ENCODE results near the gene CLCA1.

CLCA1 gene

DNA sequence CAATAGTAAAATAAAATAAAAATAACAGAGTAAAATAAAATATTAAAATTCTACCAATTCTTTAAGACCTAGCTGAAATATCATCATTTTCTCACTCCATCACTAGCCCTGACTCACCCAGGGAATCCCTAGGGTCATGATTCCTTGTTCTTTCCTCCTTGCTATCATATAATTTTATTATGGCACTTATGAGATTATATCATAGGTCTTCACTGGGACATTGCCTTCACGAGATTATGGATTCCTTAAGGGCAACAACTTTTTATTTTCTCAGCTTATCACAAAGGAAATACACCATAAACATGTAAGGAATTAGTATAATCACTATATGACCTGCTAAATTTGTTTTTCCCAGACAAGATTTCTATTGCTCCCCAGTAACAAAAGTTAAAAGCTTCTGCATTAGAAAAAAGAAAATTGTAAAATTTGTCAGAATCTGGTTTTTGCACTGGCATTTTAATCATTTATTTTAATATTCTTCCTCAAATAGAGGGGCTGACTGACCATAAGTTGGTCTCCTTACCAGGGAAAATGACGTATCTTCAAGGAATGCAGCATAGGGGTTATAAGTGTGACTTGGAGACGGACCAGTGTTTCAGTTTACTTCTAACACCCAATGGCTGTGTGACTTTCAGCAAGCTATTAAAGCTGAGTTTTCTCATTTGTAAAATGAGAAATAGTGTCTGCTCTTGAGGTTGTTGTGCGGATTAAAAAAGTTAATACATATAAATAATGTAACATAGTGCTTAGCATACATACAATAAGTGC is 69.4 kb downstream of the CLCA1 start:
- no peak for DNase-seq (ENCODE audit: low read depth)
- H3K4me3 ChIP-seq (ENCODE audit: low read depth, low read length), result no peak overlapping the region

DNA sequence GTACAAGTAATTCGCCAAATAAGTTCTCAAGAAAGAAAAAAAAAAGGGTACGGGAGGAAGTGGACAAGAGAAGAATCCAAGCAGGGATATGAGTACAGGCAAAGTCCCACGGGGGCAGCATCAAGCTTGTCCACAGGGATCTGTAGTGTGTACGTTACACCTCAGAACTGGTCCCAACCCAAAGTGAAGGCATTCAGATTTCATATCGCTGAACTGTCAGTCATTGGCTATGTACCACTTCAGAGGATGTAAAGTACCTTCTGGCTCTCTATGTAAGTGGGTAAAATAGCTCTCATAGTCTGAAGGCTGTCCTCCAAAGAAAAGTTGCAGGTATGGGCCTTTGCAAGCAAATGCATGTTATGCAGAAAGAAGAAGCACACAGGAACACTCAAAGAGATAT is 70.0 kb downstream of the CLCA1 start:
- H3K4me3 ChIP-seq (ENCODE audit: low read depth, low read length), result no peak overlapping the region
- DNase-seq (ENCODE audit: low read depth), result no peak

- H3K4me3 ChIP-seq (ENCODE audit: low read depth, low read length), result no peak overlapping the region
- DNase-seq (ENCODE audit: low read depth), result no peak
Measured at GRCh38 chr1:86541859-86542258, 73.1 kb downstream of the CLCA1 start.

DNA sequence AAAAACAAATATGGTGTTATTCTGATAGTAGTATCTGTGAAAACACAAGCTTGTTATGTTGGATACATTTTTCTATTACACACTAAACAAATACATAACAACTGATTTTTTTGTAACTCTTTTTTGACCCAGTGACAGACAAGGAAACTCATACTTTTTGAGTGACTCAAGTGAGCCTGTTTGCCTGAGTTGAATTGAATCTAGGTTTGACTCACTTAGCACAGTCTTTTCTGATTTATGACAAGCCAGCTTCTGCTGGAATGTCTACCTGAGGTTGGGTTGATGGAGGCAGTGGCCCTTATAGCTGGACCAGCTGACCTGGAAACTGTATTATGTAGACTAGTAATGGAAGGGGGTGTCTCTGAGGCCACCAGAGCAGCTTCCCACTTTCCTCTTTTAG is 73.9 kb downstream of the CLCA1 start:
- no peak overlapping the region for H3K4me3 ChIP-seq (ENCODE audit: low read depth, low read length)
- DNase-seq (ENCODE audit: low read depth), result no peak

GRCh38 chr1:86546787-86547221 is 78.1 kb downstream of the CLCA1 start, which contains the start of gene CLCA4:
Gene CLCA4, plus strand, starts transcription at chr1:86547078. Its CDS starts 42 bp downstream, at chr1:86547120.
- no peak for DNase-seq (ENCODE audit: low read depth)
- H3K4me3 ChIP-seq (ENCODE audit: low read depth, low read length), result no peak within 1 kb of the TSS

DNA sequence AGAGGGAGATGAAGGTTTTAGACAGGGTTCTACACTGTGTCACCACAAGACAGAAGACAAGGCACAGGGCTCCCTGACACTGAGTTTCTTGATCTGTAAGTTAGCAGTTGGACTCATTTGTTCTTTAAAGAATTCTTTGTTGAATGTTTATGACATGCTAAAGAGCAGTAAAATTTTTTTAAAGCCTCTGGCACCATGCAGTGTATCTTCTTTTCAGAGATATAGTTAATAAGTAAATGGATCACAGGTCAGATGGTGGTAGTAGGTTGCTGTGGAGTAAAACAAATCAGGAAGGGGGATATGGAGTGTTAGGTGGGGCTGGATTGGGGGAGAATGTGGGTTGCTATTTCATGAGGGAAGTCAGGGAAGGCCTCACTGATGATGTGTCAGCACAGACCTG is 80.1 kb downstream of the CLCA1 start:
- no peak overlapping the region for H3K4me3 ChIP-seq (ENCODE audit: low read depth, low read length)
- no peak for DNase-seq (ENCODE audit: low read depth)
